RWPE2 (cell line): ENCODE measurements around the gene SPATA17.

Experiments used
- ATAC-seq: fragments of 200-7000 bp; cut with Tn5 transposase; 3 replicates; pipeline ENCODE4 v1.9.1; 2021; ENCODE audit warnings: low read depth
- DNase-seq: peaks from one replicate; pipeline ENCODE4 v3.0.0-alpha.2; 2020; ENCODE audit warnings: low spot score
- H3K27ac ChIP-seq: fragments of 450-650 bp; 2 replicates; pipeline ENCODE4 v1.5.1; 2017; ENCODE audit warnings: mild to moderate bottlenecking; ENCODE audit not compliant: poor library complexity, severe bottlenecking
- H3K27me3 ChIP-seq: fragments of 250-450 bp; sonication (Bioruptor Pico); 2 replicates; pipeline ENCODE4 v1.5.1; 2021; ENCODE audit warnings: mild to moderate bottlenecking, moderate library complexity; ENCODE audit not compliant: insufficient read depth, poor library complexity, severe bottlenecking
- H3K36me3 ChIP-seq: fragments of 250-450 bp; sonication (Bioruptor Pico); 2 replicates; pipeline ENCODE4 v1.5.1; 2020; ENCODE audit warnings: low read depth, mild to moderate bottlenecking, moderate library complexity
- H3K4me1 ChIP-seq: fragments of 250-450 bp; sonication (Bioruptor Pico); 2 replicates; pipeline ENCODE4 v1.5.1; 2021; ENCODE audit warnings: mild to moderate bottlenecking, moderate library complexity; ENCODE audit not compliant: insufficient read depth, poor library complexity, severe bottlenecking
- H3K4me3 ChIP-seq: fragments of 250-450 bp; sonication (Bioruptor Pico); 2 replicates; pipeline ENCODE4 v1.5.1; 2021; ENCODE audit warnings: mild to moderate bottlenecking, moderate library complexity; ENCODE audit not compliant: severe bottlenecking
- H3K9me3 ChIP-seq: fragments of 250-450 bp; sonication (Bioruptor Pico); 2 replicates; pipeline ENCODE4 v1.5.1; 2021; ENCODE audit warnings: mild to moderate bottlenecking, moderate library complexity; ENCODE audit not compliant: severe bottlenecking
- TF ChIP-seq, protein P1 (sequence below): fragments of 450-650 bp; IDR thresholded peaks from one replicate; pipeline ENCODE4 v1.5.1; 2017; ENCODE audit warnings: mild to moderate bottlenecking, moderate library complexity; ENCODE audit not compliant: poor library complexity, severe bottlenecking

The SPATA17 gene

DNA sequence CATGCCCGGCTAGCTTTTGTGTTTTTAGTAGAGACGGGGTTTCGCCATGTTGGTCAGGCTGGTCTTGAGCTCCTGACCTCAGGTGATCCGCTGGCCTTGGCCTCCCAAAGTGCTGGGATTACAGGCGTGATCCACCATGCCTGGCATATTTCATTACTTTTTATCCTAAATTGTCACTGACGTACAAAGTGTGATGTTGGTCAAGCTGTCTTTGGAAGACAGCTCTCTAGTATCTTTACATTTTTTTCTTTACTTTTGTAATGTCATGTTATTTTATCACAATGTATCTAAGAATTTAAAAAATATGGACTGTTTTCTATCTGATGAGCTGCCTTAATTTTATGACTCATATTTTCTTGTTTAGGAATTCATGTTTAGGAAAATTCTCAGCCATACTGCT is 72.2 kb downstream of the SPATA17 start:
- H3K4me1 ChIP-seq: no peaks in the 10 kb centered on the region
- no peaks in the 10 kb centered on the region for H3K9me3 ChIP-seq
- H3K4me3 ChIP-seq: no peak overlapping the region
- DNase-seq (no peak), ATAC-seq (no peak)
- no peaks in the 10 kb centered on the region for H3K36me3 ChIP-seq
- TF ChIP-seq, protein P1, sequence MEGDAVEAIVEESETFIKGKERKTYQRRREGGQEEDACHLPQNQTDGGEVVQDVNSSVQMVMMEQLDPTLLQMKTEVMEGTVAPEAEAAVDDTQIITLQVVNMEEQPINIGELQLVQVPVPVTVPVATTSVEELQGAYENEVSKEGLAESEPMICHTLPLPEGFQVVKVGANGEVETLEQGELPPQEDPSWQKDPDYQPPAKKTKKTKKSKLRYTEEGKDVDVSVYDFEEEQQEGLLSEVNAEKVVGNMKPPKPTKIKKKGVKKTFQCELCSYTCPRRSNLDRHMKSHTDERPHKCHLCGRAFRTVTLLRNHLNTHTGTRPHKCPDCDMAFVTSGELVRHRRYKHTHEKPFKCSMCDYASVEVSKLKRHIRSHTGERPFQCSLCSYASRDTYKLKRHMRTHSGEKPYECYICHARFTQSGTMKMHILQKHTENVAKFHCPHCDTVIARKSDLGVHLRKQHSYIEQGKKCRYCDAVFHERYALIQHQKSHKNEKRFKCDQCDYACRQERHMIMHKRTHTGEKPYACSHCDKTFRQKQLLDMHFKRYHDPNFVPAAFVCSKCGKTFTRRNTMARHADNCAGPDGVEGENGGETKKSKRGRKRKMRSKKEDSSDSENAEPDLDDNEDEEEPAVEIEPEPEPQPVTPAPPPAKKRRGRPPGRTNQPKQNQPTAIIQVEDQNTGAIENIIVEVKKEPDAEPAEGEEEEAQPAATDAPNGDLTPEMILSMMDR: no peak
- H3K27me3 ChIP-seq: no peaks in the 10 kb centered on the region
- H3K27ac ChIP-seq: no peak overlapping the region

DNA sequence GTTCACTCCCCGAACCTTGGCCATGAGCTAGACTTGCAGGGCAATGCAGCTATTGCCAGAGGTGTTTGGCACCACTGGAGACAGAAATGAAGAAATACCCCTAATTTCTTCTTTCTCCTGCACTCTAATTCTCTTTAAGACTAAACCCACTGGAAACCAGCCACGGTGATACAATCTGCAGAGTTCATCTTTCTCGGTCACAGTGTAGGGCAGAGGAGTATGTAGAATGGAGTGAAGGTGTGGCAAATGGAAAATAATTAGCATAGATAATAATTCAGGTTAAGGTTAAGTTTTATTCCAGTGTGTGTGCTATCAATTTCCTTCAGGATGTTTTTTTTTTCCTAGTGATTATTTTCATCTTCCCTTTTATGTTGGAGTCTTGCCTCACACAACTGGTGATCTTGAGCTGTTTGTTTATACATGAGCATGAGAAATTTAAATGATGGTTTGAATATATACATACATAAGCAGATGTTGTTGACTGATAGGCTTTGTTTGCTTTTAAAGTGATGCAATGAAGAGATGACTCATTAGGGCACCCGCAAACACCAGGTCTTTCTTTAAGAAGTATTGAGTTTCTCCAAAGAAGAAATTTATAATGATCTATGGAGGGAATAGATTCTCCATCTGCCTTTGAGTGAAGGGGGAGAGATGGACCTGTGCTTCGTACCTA is 81.9 kb downstream of the SPATA17 start:
- Histone ChIP-seq H3K9me3 (no peaks in the 10 kb centered on the region), H3K36me3 (no peaks in the 10 kb centered on the region), H3K27me3 (no peaks in the 10 kb centered on the region), H3K4me3 (no peak overlapping the region), H3K27ac (no peak overlapping the region), H3K4me1 (no peaks in the 10 kb centered on the region)
- ATAC-seq (no peak), DNase-seq (no peak)
- TF ChIP-seq, protein P1: no peak

DNA sequence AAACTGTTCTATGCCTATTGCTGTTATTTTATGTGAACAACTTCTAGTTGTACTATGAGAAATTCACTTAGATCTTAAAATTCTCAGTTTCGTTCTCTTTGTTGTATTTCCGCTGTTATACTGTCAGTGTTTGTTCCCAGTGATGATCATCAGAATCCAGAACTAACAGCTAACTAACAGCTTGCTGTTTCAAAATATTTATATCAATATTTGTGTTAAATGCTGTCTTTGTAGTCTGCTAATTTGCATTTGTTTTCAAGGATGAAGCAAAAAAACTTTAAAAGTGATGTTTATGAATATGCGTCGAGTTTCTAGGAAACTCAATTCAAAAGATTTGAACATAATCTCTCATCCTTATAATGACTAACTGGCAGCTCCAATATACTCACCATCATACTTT is 84.5 kb downstream of the SPATA17 start:
- no peaks in the 10 kb centered on the region for H3K36me3 ChIP-seq
- H3K9me3 ChIP-seq: no peaks in the 10 kb centered on the region
- H3K27ac ChIP-seq: no peak overlapping the region
- no peak for ATAC-seq
- H3K4me1 ChIP-seq: no peaks in the 10 kb centered on the region
- no peak for DNase-seq
- no peak overlapping the region for H3K4me3 ChIP-seq
- TF ChIP-seq, protein P1: no peak
- H3K27me3 ChIP-seq: no peaks in the 10 kb centered on the region

DNA sequence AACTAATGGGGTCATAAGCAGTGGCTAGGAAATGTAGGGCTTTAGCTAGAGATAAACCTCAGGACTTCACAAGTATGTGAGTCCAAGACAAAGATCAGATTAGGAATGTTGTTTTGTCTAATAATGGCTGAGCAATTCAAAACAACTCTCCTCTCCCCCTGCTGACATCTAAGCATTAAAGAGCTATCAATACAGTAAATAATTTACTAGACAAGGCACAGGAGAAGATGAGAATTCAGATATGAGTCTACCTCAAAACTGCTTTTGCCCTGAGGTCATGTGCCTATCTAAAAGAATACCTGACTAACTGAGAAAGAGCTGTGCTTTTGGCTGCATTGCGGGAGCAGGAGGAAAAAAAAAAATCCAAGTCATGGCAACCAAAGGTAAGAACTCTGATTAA is 86.8 kb downstream of the SPATA17 start:
- DNase-seq: no peak
- no peak overlapping the region for H3K27ac ChIP-seq
- H3K4me3 ChIP-seq: no peak overlapping the region
- no peaks in the 10 kb centered on the region for H3K9me3 ChIP-seq
- no peaks in the 10 kb centered on the region for H3K4me1 ChIP-seq
- H3K36me3 ChIP-seq: no peaks in the 10 kb centered on the region
- H3K27me3 ChIP-seq: no peaks in the 10 kb centered on the region
- TF ChIP-seq, protein P1: no peak
- no peak for ATAC-seq

DNA sequence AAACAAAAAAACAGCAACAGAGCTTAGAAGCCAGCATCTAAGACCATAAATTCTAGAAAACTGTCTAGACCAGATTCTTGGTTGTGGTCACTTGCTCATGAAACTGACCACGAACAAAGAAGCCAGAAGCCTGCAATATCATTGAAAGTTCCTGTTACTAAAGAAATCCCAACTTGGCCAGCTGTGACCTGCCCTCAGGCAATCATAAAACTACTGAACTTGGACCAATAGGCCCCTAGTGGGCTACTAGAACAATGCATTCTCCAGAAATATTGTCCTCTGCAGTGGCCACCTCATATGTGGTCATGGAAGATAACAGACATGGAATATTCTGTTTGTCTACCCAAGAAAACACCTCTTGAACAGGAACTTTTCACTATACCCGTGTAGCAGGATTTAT is 87.7 kb downstream of the SPATA17 start:
- TF ChIP-seq, protein P1: no peak
- ATAC-seq (no peak), DNase-seq (no peak)
- no peaks in the 10 kb centered on the region for H3K4me1 ChIP-seq
- H3K27me3 ChIP-seq: no peaks in the 10 kb centered on the region
- no peaks in the 10 kb centered on the region for H3K9me3 ChIP-seq
- no peak overlapping the region for H3K27ac ChIP-seq
- H3K4me3 ChIP-seq: no peak overlapping the region
- H3K36me3 ChIP-seq: no peaks in the 10 kb centered on the region
